Adrenal gland (tissue), 12 donors: ENCODE measurements around the gene USP31. TPM values are rescaled to one million over a fixed set of nuclear protein-coding genes. Genes with fewer than 3 reads are reported as not detected.

Source experiments
- DNase-seq, 7 donors: peaks; one replicate each; pipeline ENCODE4 v3.0.0-alpha.2; 2019 to 2020
- H3K27ac ChIP-seq, 5 donors: fragments of 200-600 bp; sonication (generic) in 4 of 5; 1 replicate in 3 of 5; 2 replicates in 2 of 5; pipeline versions ENCODE4 v1.5.1 to v1.8.0; 2016 to 2020; ENCODE audit warnings: mild to moderate bottlenecking in 1 of 5
- H3K27me3 ChIP-seq: fragments of 200-600 bp; 2 replicates; pipeline ENCODE4 v1.8.0; 2021
- H3K36me3 ChIP-seq, 2 donors: fragments of 200-600 bp; replicated peaks in 1 of 2; 1 replicate in 1 of 2; 2 replicates in 1 of 2; pipeline versions ENCODE4 v1.5.1 to v1.8.0; 2018 to 2022
- H3K4me1 ChIP-seq, 2 donors: fragments of 200-600 bp; replicated peaks in 1 of 2; 1 replicate in 1 of 2; 2 replicates in 1 of 2; pipeline versions ENCODE4 v1.5.1 to v1.8.0; 2018 to 2021
- H3K4me3 ChIP-seq, 4 donors: fragments of 200-600 bp; sonication (generic) in 3 of 4; one replicate each; pipeline ENCODE4 v1.5.1; 2016 to 2018
- H3K9me3 ChIP-seq, 3 donors: fragments of 200-600 bp; sonication (generic) in 1 of 3; replicated peaks in 1 of 3; 1 replicate in 2 of 3; 2 replicates in 1 of 3; pipeline versions ENCODE4 v1.5.1 to v1.8.0; 2016 to 2021
- POLR2A ChIP-seq, 2 donors: fragments of 450-650 bp; IDR thresholded peaks; one replicate each; pipeline ENCODE4 v1.6.1; 2017; ENCODE audit warnings: antibody characterized with exemption in 2 of 2, mild to moderate bottlenecking in 2 of 2, moderate library complexity in 1 of 2
- WGBS, 4 donors: extraction: QIAGEN DNeasy Blood & Tissue Kit in 2 of 4; methylation state at CpG; one replicate each; pipeline versions ENCODE4 v1.1.5 to v1.1.7; 2013 to 2017; 5-methylcytosine and 5-hydroxymethylcytosine counted together
- intact Hi-C, 2 donors: fragments of 100-400 bp; cut with DNase I; formaldehyde crosslinking; loops; one replicate each; pipeline versions ENCODE4 v1.14.1 to v1.15.0; 2022 to 2023
- polyA plus RNA-seq, 3 donors: library from polyadenylated mRNA; stranded (reverse); fragments of 200-250 nt in 2 of 3; fragments of 350-450 nt in 1 of 3; fragmentation: Illumina TruSeq in 1 of 3; extraction: RNeasy Lipid Tissue Mini Kit (QIAGEN cat#74804) in 1 of 3; gene quantifications; one replicate each; pipeline ENCODE4 v1.2.3, GENCODE V29; 2013 to 2014
- total RNA-seq, 9 donors: library from RNA; depleted of rRNA in 4 of 9; stranded (reverse); fragments of >200 nt in 4 of 9; fragments of 120-200 nt in 1 of 9; fragmentation: NEBNext Ultra II Directional in 1 of 9; extraction: Animal tissue kit (Norgen Biotek cat#: 25700) in 1 of 9; gene quantifications; one replicate each; pipeline versions ENCODE4 v1.1.0 to v1.2.4, GENCODE V29; 2013 to 2023
- TF ChIP-seq, protein P1 (sequence below), 6 experiments: fragments of 450-650 bp in 4 of 6; fragments of 200-600 bp in 2 of 6; sonication (generic) in 1 of 6; IDR thresholded peaks; 1 replicate in 5 of 6; 2 replicates in 1 of 6; pipeline versions ENCODE4 v1.5.1 to v1.8.0; 2016 to 2021; ENCODE audit warnings: antibody characterized with exemption in 6 of 6, mild to moderate bottlenecking in 2 of 6, moderate library complexity in 1 of 6
- donor health status: healthy with polysubstance abuse.
- donor health status: Bipolar disorder and iron deficiency.
- donor health status: DM: yes; HTN: yes; CAD: no.
- donor health status: DM: no; HTN: no; CAD: no.
- donor health status: DM: no; HTN: no; CAD: no.
- donor health status: DM: yes; HTN: yes; CAD: no.

USP31 gene
- total and polyA plus RNA-seq, 12 donors, result 2.5 to 19.3 (median 7.7) TPM

DNA sequence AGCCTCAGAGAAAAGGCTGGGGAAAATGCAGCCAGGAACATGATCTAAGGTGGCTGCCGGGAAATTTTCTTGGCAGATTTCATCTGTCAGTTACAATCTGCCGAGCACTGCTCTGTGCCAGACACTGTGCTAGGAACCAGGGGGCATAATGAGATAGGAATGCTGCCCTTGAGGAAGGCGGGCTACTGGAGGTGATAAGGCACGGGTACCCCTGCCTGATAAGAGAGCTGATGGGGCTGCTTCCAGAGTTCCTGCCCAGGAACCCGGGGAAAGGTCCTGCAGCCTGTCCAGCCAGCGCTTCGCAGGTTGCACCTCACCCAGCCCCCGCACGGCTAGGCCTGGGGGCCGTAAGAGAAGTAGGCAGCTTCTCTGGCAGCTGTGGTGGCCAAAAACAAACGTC, 36.4 kb upstream of the USP31 start:
- Histone ChIP-seq H3K36me3 (no peaks in the 10 kb centered on the region), H3K4me1 (peaks cover 5 to 13% of the 10 kb centered on the region in 2 donors), H3K27me3 (peaks cover 35% of the 10 kb centered on the region), H3K4me3 (no peak overlapping the region), H3K9me3 (no peaks in the 10 kb centered on the region), H3K27ac (no peak overlapping the region)
- no peak for DNase-seq
- TF ChIP-seq POLR2A (IDR thresholded peaks at IDR 0.05), result no peak
- TF ChIP-seq, protein P1, sequence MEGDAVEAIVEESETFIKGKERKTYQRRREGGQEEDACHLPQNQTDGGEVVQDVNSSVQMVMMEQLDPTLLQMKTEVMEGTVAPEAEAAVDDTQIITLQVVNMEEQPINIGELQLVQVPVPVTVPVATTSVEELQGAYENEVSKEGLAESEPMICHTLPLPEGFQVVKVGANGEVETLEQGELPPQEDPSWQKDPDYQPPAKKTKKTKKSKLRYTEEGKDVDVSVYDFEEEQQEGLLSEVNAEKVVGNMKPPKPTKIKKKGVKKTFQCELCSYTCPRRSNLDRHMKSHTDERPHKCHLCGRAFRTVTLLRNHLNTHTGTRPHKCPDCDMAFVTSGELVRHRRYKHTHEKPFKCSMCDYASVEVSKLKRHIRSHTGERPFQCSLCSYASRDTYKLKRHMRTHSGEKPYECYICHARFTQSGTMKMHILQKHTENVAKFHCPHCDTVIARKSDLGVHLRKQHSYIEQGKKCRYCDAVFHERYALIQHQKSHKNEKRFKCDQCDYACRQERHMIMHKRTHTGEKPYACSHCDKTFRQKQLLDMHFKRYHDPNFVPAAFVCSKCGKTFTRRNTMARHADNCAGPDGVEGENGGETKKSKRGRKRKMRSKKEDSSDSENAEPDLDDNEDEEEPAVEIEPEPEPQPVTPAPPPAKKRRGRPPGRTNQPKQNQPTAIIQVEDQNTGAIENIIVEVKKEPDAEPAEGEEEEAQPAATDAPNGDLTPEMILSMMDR (IDR thresholded peaks at IDR 0.05), result no peak
- 25 to 52% (median 46%) methylated on average over 8 to 11 of the region's 11 CpGs for WGBS, 4 donors
- intact Hi-C loops, result no loop called here

DNA sequence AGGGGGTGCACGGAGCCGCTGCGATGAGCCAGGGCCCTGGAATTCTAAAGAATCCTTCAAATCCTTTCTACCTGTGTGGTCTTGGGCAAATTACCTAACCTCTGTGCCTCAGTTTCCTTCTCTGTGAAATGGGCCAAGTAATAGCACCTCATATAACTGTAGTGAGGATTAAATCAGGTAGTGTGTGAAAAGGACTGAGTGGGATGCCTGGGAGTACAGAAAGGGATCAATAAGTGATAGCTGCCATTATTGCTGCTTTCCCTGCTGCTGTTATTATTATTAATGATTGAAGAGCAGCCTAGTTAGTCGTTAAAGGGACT, 34.3 kb upstream of the USP31 start:
- no peak overlapping the region for H3K4me3 ChIP-seq
- no peak for DNase-seq
- H3K36me3 ChIP-seq, result no peaks in the 10 kb centered on the region
- no peaks in the 10 kb centered on the region for H3K9me3 ChIP-seq
- intact Hi-C loops, result loop anchor here (5.0 kb wide), 2 partner anchors 249 to 254 kb away; no protein-coding TSS in a partner anchor
- WGBS, 4 donors, result 20 to 50% (median 21%) methylated on average over 1 to 4 of the region's 4 CpGs
- no peak overlapping the region for H3K27ac ChIP-seq
- H3K4me1 ChIP-seq, result peaks cover 5 to 13% of the 10 kb centered on the region in 2 donors
- peaks cover 38% of the 10 kb centered on the region for H3K27me3 ChIP-seq
- no peak for TF ChIP-seq POLR2A (IDR thresholded peaks at IDR 0.05)
- TF ChIP-seq, protein P1 (IDR thresholded peaks at IDR 0.05), result no peak

DNA sequence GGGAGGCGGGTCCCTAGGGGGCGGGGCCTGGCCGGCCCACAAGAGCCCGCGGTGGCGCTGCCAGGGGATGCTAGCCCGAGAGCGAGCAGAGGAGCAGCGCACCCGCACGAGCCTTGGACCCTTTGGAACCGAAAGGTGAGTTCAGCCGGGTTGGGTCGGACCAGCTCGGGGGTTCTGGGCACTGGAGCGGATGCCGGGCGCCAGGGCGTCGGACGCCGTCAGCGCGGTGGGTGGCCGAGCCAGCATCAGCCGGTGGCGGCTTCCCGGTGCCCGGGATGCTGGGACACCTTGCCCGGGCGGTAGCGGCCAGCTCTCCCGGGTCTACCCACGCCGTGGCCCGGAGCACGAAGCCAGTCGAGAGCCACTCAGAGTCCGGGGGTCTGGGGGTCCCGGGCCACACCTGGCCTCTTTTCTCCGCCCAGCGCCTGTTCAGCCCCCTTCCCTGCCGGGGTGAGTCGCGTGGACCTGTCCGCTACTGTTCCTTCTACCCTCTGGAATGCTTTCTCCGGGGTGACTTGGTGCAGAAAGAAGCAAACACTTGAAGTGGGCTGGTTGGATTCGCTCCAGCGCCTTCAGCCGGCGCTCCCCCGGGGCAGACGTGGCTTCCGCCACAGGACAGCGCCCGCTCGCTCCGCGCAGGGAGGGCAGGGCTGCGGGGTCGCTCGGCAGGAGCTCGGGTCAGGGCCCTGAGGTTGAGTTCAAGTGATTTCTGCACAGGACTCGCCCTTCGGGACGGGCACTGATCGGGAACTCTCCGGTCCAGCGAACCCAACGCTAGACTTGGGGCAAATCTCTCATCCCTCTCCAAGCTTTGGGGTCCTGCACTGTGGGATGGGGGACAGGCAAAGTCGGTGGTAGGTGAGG, 33.7 kb upstream of the USP31 start, which contains the start of gene SCNN1G:
Gene SCNN1G (plus strand): TSS at position 67 of the 864 bp plus-strand sequence. CDS start 3,527 bp downstream, outside the sequence.
- intact Hi-C loops, result loop anchor here (5.0 kb wide), 2 partner anchors 249 to 254 kb away; no protein-coding TSS in a partner anchor
- H3K9me3 ChIP-seq, result no peaks in the 10 kb centered on the region
- 1 to 28% (median 2%) methylated on average over 2 to 71 of the region's 71 CpGs for WGBS, 4 donors
- no peak for TF ChIP-seq POLR2A (IDR thresholded peaks at IDR 0.05)
- TF ChIP-seq, protein P1 (IDR thresholded peaks at IDR 0.05), result peak in 1 of 6 experiments; percentile 62
- DNase-seq, result no peak
- H3K4me1 ChIP-seq, result peaks cover 5 to 13% of the 10 kb centered on the region in 2 donors
- no peaks in the 10 kb centered on the region for H3K36me3 ChIP-seq
- peaks cover 38% of the 10 kb centered on the region for H3K27me3 ChIP-seq
- no peak within 1 kb of the TSS for H3K27ac ChIP-seq
- peak within 1 kb of the TSS in 2 of 4 donors; percentile 1 to 53 for H3K4me3 ChIP-seq

DNA sequence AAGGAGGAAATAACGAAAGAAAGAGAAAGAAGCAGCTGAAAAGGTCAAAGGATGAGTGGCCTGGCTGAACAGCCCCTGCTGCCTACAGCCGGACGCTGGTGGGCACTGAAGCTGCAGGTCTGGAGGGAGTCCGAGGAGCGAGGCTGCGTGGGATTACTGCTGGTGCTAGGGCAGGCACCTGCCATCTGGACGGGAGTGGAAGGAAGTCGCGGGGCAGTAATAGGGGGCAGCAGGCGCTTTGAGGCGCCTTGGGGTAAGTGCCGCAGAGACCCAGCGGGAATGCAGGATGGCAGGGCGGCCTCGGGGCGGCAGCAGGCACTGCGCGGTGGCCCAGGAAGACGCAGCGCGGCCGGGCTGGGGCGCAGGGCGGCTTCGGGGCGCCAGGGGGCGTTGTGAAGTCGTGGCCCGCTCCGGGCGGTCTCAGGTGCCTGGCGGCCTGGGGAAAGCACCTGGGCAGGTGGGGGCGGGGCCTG, 33.0 kb upstream of the USP31 start:
- H3K4me1 ChIP-seq, result peaks cover 5 to 13% of the 10 kb centered on the region in 2 donors
- DNase-seq, result peak; percentile 50 to 83 (median 67)
- H3K4me3 ChIP-seq, result peak overlapping the region in 2 of 4 donors; percentile 1 to 53
- intact Hi-C loops, result loop anchor here (5.0 kb wide), 2 partner anchors 250 to 255 kb away; no protein-coding TSS in a partner anchor
- peaks cover 38% of the 10 kb centered on the region for H3K27me3 ChIP-seq
- no peaks in the 10 kb centered on the region for H3K9me3 ChIP-seq
- TF ChIP-seq POLR2A (IDR thresholded peaks at IDR 0.05), result no peak
- TF ChIP-seq, protein P1 (IDR thresholded peaks at IDR 0.05), result peak; percentile 48 to 97 (median 82)
- no peaks in the 10 kb centered on the region for H3K36me3 ChIP-seq
- WGBS, 4 donors, result 4 to 8% (median 6%) methylated on average over 10 to 33 of the region's 33 CpGs
- no peak overlapping the region for H3K27ac ChIP-seq
